GM18505 (cell line): Measurements from ENCODE around the gene EPB41.
"Not testable (repeated sequence)": the region's sequence is repeated elsewhere in the genome, so short reads cannot be mapped to it uniquely, and the experiment has no call there.

ENCODE experiments used
- ATAC-seq: cut with Tn5 transposase; IDR thresholded peaks from one replicate; pipeline ENCODE4 v1.9.1; 2021; ENCODE audit not compliant: unreplicated experiment
- POLR2A ChIP-seq: IDR thresholded peaks from 4 replicates; pipeline ENCODE4 v1.6.1; 2011; ENCODE audit warnings: borderline replicate concordance; ENCODE audit not compliant: insufficient read depth, insufficient read length; ENCODE audit errors: extremely low read depth

Gene EPB41

DNA sequence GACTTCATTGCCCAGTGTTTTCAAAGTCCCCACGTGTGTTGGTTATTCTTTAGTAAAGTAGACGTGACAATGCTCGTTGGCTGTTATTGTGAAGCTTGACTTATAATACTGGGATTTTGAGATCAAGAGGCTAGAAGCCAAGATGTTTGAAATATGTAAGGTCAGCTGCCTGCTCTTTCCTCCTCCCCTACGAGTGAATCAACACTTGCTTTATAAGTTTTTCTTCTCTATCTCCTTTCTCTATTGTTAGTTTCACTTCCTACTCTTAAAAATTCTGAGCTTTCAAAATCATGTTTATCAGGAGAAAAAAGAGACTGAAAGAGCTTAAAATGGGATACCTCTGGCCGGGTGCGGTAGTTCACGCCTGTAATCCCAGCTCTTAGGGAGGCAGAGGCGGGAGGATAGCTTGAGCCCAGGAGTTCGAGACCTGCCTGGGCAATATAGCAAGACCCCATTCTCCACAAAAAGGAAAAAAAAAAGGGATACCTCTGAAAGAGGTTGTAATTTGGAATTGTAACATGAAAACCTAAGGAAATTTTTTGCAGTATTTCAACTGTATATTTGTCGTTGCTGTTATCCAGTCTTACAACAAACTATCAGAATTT lies 72.0 kb downstream of the EPB41 start:
- no peak for ATAC-seq
- no peak for TF ChIP-seq POLR2A

DNA sequence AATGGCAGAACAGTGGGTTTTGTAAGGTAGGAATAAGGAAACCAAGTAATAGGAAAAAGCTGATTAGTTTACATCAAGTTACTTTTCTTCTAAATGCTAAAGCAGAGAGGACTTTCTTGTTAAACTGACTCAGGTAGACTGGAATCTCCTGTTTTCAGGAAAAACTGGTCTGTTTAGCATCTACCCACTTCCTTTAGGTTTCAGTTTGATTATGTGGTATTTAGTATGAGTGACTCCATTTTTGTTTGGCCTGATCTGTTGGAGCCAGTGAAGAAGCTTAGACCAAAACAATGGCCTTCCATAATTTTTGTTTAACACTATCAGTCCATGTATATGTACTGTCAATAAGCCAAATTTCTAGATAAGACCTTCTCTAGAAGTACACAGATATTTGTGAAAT lies 88.4 kb downstream of the EPB41 start:
- ATAC-seq: no peak
- TF ChIP-seq POLR2A: no peak

DNA sequence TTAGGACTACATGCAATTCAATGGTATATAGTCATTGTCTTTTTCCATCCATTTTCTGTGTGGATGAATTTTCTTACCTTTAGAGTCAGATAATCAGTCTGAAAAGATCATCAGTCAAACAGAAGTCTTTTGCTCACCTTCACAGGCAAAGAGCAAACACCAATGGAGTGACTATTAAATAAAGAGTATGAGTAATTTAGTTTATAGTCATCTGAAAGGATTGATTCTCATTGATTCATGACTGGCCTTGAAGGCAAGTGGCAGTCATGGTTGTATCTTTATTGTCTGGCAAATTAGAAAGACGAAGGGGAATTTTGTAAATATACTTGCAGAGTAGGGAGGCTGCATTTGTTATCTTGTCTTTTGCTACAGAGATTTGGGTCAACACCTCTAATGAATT lies 89.9 kb downstream of the EPB41 start:
- TF ChIP-seq POLR2A: no peak
- ATAC-seq: no peak

DNA sequence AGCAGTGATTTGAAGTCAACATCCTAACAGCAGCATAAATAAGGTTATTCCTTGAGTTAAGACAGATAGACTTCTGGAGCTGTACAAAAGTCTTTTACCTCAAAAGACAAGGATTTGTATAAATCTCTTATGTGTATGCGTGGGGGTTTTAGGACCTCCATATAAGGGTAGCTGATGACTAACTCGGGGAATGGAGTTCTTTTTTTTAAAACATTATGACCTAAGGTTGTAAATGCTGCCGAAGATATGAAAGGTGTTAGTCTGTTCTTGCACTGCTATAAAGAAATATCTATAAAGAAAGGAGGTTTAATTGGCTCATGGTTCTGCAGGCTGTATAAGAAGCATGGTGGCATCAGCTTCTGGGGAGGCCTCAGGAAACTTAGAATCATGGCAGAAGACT lies 90.4 kb downstream of the EPB41 start:
- ATAC-seq: no peak
- TF ChIP-seq POLR2A: no peak

GRCh38 chr1:29011775-29012174 lies 97.4 kb downstream of the EPB41 start:
- ATAC-seq: no peak
- no peak for TF ChIP-seq POLR2A

- ATAC-seq: no peak
- no peak for TF ChIP-seq POLR2A
These were observed 102.9 kb downstream of the EPB41 start for GRCh38 chr1:29017235-29017634.

- TF ChIP-seq POLR2A: no peak
- no peak for ATAC-seq
These were observed 103.8 kb downstream of the EPB41 start for GRCh38 chr1:29017975-29018712.

- ATAC-seq: no peak
- no peak for TF ChIP-seq POLR2A
These were observed 108.3 kb downstream of the EPB41 start for GRCh38 chr1:29022620-29023019.

- ATAC-seq: no peak
- no peak for TF ChIP-seq POLR2A
These were observed 115.3 kb downstream of the EPB41 start for GRCh38 chr1:29029667-29030066.

GRCh38 chr1:29032841-29033240 lies 118.5 kb downstream of the EPB41 start:
- ATAC-seq: no peak
- no peak for TF ChIP-seq POLR2A

- TF ChIP-seq POLR2A: no peak
- ATAC-seq: no peak
These were observed 119.6 kb downstream of the EPB41 start for GRCh38 chr1:29033829-29034466.

DNA sequence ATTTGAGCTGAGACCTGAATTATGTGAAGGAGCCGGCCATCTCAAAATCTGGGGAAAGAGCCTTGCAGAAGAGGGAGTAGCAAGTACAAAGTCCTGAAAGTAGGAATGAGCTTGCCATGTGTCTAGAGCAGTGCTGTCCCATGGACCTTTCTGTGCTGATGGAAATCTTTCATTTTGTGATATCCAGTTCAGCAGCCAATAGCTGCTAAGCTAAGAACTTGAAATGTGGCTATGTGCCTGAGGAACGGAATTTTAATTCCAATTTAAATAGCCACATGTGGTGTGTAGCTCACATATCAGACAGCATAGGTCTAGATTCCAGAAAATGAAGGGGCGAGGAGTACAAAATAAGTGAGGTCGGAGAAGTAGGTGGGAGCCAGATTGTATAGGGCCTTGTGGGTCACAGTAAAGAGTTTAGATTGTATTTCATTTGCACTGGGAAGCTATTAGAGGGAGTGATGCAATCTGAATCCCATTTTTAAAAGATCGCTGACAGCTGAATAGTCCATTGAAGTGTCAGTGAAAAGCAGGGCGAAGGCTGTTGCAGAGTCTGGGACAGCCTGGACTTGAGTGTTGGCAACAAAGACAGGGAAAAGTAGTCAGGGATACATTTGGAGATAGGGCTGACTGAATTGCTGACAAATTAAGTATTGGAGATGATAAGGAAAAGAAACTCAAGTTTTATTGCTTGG lies 129.1 kb downstream of the EPB41 start:
- ATAC-seq: no peak
- no peak for TF ChIP-seq POLR2A

GRCh38 chr1:29044010-29044409 lies 129.6 kb downstream of the EPB41 start:
- no peak for TF ChIP-seq POLR2A
- ATAC-seq: no peak

- ATAC-seq: not testable (repeated sequence)
These were observed 131.3 kb downstream of the EPB41 start for GRCh38 chr1:29045663-29046062.
